Measurements from ENCODE around the gene FBRSL1.

DNA sequence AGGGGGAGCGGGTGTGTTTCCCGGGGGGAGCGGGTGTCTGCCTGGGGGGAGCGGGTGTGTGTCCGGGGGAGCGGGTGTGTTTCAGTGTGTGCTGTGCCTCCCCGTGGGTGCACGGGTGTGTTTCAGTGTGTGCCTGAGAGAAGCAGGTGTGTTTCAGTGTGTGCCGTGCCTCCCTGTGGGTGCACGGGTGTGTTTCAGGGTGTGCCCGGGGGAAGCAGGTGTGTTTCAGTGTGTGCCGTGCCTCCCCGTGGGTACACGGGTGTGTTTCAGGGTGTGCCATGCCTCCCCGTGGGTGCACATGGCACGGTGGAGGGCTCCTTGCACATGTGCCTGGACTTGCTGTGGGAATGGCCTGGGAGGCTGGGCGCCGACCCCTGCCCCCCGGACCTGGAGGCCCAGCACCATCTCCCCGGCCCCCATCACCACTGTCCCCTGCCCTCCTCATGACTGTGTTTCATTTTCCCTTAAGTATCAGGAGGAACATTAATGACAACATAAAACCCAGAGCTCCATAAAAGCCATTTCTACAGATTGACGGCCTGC, 38.7 kb downstream of the FBRSL1 start:
- TF ChIP-seq POLR2A (IDR thresholded peaks at IDR 0.05; ENCODE audit: low read length) = no peak
- TF ChIP-seq GATA1 (IDR thresholded peaks at IDR 0.05; ENCODE audit: low read depth, low read length) = no peak

Measured in erythroblast (primary cell).